ENCODE measurements around the gene HIVEP1. TPM values are rescaled to one million over a fixed set of nuclear protein-coding genes. Genes with fewer than 3 reads are reported as not detected.

Gene HIVEP1
- total RNA-seq, 1 donor from 2014 or later = 37.4 TPM

DNA sequence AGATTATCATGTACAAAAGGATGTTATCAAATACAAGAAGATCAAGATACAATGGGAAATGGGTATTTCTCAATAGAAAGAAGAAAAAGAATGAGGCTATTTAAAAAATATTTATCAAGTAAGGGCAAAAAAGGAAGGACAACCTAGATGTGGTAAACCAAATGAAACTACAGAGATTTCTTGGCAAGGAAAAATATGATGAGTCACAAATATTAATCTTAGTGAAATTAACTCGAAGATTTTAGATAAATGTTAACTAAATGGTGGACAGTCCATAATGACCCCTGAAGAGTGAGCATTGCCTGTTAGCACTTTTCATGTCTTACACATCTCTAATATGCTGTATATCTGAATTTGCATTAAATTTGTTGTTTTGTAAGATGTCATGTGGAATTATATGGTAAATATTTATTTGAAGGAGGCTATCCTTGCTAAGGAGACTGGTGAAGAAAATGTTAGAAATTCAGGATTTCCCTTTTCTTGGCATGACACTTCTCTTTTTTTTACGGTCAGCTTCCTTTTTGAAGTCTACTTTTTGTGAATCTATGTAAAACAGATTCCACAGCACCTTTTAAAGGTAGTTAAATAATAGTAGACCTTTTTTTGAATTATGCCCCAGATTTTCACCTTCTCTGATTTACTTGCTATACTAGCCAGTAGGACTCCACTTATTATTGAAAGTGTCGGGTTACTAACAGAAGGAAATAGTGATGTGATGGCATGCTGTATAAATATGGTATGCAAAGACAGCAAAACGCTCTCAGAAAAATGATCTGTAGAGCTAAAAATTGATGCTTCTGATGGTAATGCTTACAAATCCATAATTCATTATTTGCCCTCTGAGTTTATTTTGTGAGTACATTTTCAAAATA is 120.5 kb downstream of the HIVEP1 start:
- Mint-ChIP-seq H3K9me3 (no peaks in the 10 kb centered on the region), H3K4me1 (ENCODE audit: unreplicated experiment) (no peaks in the 10 kb centered on the region), H3K36me3 (peaks cover 46% of the 10 kb centered on the region), H3K27ac (no peak overlapping the region), H3K27me3 (no peaks in the 10 kb centered on the region), H3K4me3 (no peak overlapping the region)
- no peak for DNase-seq (ENCODE audit: extremely low spot score, unreplicated experiment)
- TF ChIP-seq, protein P1, sequence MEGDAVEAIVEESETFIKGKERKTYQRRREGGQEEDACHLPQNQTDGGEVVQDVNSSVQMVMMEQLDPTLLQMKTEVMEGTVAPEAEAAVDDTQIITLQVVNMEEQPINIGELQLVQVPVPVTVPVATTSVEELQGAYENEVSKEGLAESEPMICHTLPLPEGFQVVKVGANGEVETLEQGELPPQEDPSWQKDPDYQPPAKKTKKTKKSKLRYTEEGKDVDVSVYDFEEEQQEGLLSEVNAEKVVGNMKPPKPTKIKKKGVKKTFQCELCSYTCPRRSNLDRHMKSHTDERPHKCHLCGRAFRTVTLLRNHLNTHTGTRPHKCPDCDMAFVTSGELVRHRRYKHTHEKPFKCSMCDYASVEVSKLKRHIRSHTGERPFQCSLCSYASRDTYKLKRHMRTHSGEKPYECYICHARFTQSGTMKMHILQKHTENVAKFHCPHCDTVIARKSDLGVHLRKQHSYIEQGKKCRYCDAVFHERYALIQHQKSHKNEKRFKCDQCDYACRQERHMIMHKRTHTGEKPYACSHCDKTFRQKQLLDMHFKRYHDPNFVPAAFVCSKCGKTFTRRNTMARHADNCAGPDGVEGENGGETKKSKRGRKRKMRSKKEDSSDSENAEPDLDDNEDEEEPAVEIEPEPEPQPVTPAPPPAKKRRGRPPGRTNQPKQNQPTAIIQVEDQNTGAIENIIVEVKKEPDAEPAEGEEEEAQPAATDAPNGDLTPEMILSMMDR (conservative IDR thresholded peaks at IDR 0.05) = no peak

- TF ChIP-seq, protein P1 (conservative IDR thresholded peaks at IDR 0.05) = no peak
- H3K9me3 Mint-ChIP-seq = peaks cover 10% of the 10 kb centered on the region
- no peak overlapping the region for H3K4me3 Mint-ChIP-seq
- no peaks in the 10 kb centered on the region for H3K27me3 Mint-ChIP-seq
- DNase-seq (ENCODE audit: extremely low spot score, unreplicated experiment) = no peak
- H3K4me1 Mint-ChIP-seq (ENCODE audit: unreplicated experiment) = no peaks in the 10 kb centered on the region
- H3K27ac Mint-ChIP-seq = no peak overlapping the region
- peaks cover 51% of the 10 kb centered on the region for H3K36me3 Mint-ChIP-seq
These were observed 122.5 kb downstream of the HIVEP1 start for GRCh38 chr6:12134581-12134980.

DNA sequence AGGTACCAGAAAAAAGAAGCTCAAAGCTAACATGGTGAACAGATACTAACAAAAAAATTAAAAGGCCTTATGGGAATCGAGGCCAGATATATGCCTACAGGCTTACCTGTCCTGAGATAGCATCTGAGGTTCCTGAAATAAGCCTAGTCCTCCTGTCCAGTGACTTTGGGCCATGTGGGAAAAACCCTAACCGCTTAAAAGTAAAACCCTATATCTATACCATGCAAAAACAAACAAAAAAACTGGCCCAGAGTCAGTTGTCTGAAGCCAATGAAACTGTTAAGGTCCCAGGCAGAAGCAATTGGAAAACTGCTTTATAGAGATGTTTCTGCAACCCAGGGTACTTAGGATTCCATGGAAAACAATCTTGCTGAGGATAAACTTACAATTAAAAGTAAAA is 122.9 kb downstream of the HIVEP1 start:
- Mint-ChIP-seq H3K4me1 (ENCODE audit: unreplicated experiment) (no peaks in the 10 kb centered on the region), H3K4me3 (no peak overlapping the region), H3K36me3 (peaks cover 50% of the 10 kb centered on the region), H3K27ac (no peak overlapping the region), H3K27me3 (no peaks in the 10 kb centered on the region), H3K9me3 (peaks cover 10% of the 10 kb centered on the region)
- DNase-seq (ENCODE audit: extremely low spot score, unreplicated experiment) = no peak
- TF ChIP-seq, protein P1 (conservative IDR thresholded peaks at IDR 0.05) = no peak

- Mint-ChIP-seq H3K36me3 (peaks cover 60% of the 10 kb centered on the region), H3K4me1 (ENCODE audit: unreplicated experiment) (no peaks in the 10 kb centered on the region), H3K27me3 (no peaks in the 10 kb centered on the region), H3K27ac (no peak overlapping the region), H3K4me3 (no peak overlapping the region), H3K9me3 (peaks cover 11% of the 10 kb centered on the region)
- TF ChIP-seq, protein P1 (conservative IDR thresholded peaks at IDR 0.05) = no peak
- DNase-seq (ENCODE audit: extremely low spot score, unreplicated experiment) = no peak
These were observed 124.8 kb downstream of the HIVEP1 start for GRCh38 chr6:12136905-12137304.

GRCh38 chr6:12137480-12137879 is 125.4 kb downstream of the HIVEP1 start:
- TF ChIP-seq, protein P1 (conservative IDR thresholded peaks at IDR 0.05) = no peak
- peaks cover 60% of the 10 kb centered on the region for H3K36me3 Mint-ChIP-seq
- no peak overlapping the region for H3K27ac Mint-ChIP-seq
- no peaks in the 10 kb centered on the region for H3K4me1 Mint-ChIP-seq (ENCODE audit: unreplicated experiment)
- H3K4me3 Mint-ChIP-seq = no peak overlapping the region
- H3K27me3 Mint-ChIP-seq = no peaks in the 10 kb centered on the region
- DNase-seq (ENCODE audit: extremely low spot score, unreplicated experiment) = no peak
- peaks cover 16% of the 10 kb centered on the region for H3K9me3 Mint-ChIP-seq
